Tibial nerve (tissue), 4 donors: Measurements from ENCODE around the gene CDCP2. TPM values are rescaled to one million over a fixed set of nuclear protein-coding genes. Genes with fewer than 3 reads are reported as not detected.
"Not testable (repeated sequence)": the region's sequence is repeated elsewhere in the genome, so short reads cannot be mapped to it uniquely, and the experiment has no call there.

Experiments used
- DNase-seq, 2 donors: peaks; one replicate each; pipeline ENCODE4 v3.0.0-alpha.2; 2019; ENCODE audit warnings: low spot score in 2 of 2
- H3K27ac ChIP-seq, 4 donors: fragments of 200-600 bp; sonication (generic) in 3 of 4; one replicate each; pipeline ENCODE4 v1.5.1; 2017 to 2019; ENCODE audit warnings: mild to moderate bottlenecking in 1 of 4
- H3K27me3 ChIP-seq, 2 donors: fragments of 200-600 bp; sonication (generic) in 1 of 2; one replicate each; pipeline versions ENCODE4 v1.5.1 to v1.6.0; 2017 to 2019
- H3K36me3 ChIP-seq, 3 donors: fragments of 200-600 bp; sonication (generic); one replicate each; pipeline ENCODE4 v1.5.1; 2018 to 2019
- H3K4me1 ChIP-seq, 4 donors: fragments of 200-600 bp; sonication (generic) in 3 of 4; one replicate each; pipeline ENCODE4 v1.5.1; 2017 to 2019
- H3K4me3 ChIP-seq, 4 donors: fragments of 200-600 bp; sonication (generic) in 3 of 4; one replicate each; pipeline ENCODE4 v1.5.1; 2017 to 2019; ENCODE audit warnings: mild to moderate bottlenecking in 1 of 4, moderate library complexity in 1 of 4
- H3K9me3 ChIP-seq, 4 donors: fragments of 200-600 bp; sonication (generic) in 3 of 4; one replicate each; pipeline ENCODE4 v1.5.1; 2017 to 2019
- EP300 ChIP-seq, 2 donors: sonication (generic); formaldehyde crosslinking; IDR thresholded peaks; one replicate each; pipeline ENCODE4 v1.6.1; 2017; ENCODE audit warnings: antibody characterized with exemption in 2 of 2, mild to moderate bottlenecking in 1 of 2
- POLR2A ChIP-seq, 2 donors: fragments of 450-650 bp; IDR thresholded peaks; one replicate each; pipeline ENCODE4 v1.6.1; 2017; ENCODE audit warnings: antibody characterized with exemption in 2 of 2, mild to moderate bottlenecking in 2 of 2, moderate library complexity in 2 of 2
- WGBS, 2 donors: methylation state at CpG; one replicate each; pipeline ENCODE4 v1.1.5; 2018; 5-methylcytosine and 5-hydroxymethylcytosine counted together
- total RNA-seq, 4 donors: library from RNA; depleted of rRNA; stranded (reverse); fragments of >200 nt; gene quantifications; one replicate each; pipeline ENCODE4 v1.1.0, GENCODE V29; 2016
- TF ChIP-seq, protein P1 (sequence below), 5 experiments: fragments of 200-600 bp in 3 of 5; fragments of 450-650 bp in 2 of 5; sonication (generic) in 3 of 5; IDR thresholded peaks; one replicate each; pipeline ENCODE4 v1.5.1; 2016 to 2019; ENCODE audit warnings: antibody characterized with exemption in 5 of 5, mild to moderate bottlenecking in 3 of 5, moderate library complexity in 2 of 5

CDCP2 gene
- total RNA-seq, 4 donors from 2014 or later: 0.30 to 0.44 TPM; not detected in 2

DNA sequence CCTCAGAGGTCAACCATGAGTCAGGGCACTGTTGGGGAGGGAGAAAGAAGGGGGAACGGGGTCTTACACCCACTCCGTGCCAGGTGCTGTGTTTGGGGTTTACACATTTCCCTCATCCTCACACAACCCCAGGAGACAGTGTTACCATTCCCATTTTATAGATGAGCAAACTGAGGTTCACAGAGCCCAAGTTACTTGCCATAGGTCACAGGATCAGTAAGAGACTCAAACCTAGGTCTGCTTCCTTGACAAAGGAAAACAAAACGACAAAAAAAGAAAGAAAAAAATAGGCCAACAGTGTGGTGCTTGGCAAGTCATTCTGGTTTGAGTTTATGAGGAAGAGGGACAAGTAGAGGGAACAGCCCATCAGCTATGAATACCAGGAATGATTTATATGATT is 16.3 kb upstream of the CDCP2 start:
- no peak for DNase-seq
- H3K27me3 ChIP-seq: no peaks in the 10 kb centered on the region
- H3K27ac ChIP-seq: no peak overlapping the region
- H3K36me3 ChIP-seq: peaks cover 0 to 17% (median 0%) of the 10 kb centered on the region in 3 donors
- 72 to 77% methylated on average over 3 of the region's 3 CpGs for WGBS, 2 donors
- H3K9me3 ChIP-seq: no peaks in the 10 kb centered on the region
- TF ChIP-seq POLR2A (IDR thresholded peaks at IDR 0.05) (no peak), EP300 (IDR thresholded peaks at IDR 0.05) (no peak)
- TF ChIP-seq, protein P1, sequence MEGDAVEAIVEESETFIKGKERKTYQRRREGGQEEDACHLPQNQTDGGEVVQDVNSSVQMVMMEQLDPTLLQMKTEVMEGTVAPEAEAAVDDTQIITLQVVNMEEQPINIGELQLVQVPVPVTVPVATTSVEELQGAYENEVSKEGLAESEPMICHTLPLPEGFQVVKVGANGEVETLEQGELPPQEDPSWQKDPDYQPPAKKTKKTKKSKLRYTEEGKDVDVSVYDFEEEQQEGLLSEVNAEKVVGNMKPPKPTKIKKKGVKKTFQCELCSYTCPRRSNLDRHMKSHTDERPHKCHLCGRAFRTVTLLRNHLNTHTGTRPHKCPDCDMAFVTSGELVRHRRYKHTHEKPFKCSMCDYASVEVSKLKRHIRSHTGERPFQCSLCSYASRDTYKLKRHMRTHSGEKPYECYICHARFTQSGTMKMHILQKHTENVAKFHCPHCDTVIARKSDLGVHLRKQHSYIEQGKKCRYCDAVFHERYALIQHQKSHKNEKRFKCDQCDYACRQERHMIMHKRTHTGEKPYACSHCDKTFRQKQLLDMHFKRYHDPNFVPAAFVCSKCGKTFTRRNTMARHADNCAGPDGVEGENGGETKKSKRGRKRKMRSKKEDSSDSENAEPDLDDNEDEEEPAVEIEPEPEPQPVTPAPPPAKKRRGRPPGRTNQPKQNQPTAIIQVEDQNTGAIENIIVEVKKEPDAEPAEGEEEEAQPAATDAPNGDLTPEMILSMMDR (IDR thresholded peaks at IDR 0.05): no peak
- no peak overlapping the region for H3K4me3 ChIP-seq
- H3K4me1 ChIP-seq: no peaks in the 10 kb centered on the region

DNA sequence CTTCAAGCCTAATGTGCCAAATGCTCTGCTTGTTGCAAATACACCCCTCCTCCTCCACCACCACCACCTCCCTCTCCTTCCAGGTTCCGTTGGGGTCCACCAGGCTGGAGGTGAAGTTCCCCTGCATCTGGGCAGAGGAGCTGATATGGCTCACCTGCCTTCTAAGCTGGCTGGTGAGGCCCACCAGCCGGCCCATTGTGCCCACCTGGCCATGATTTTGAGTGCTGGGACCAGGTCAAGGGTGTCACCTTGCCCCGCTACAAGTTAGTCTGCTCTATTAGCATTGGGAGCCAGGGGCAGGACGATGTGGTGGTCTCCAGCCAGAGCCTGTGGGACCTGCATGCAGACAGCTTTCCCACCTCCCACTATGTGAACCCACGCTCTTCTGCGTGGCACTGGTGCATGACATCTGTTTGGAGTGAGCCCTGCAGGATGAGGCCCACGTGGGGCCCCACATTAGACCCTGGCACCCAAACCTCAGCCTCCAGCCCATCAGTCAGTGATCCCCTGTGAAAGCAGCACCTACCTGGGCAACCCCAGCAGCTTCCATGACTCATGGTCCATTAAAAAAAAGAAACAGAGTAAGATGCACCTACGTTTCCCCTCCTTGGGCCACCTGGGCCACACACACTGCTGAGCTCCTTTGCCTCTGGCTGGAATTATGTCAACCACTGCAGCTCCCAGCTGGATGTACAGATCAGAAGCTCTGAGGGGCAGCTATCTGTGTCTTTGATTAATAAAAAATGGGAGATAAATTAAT is 15.6 kb upstream of the CDCP2 start:
- H3K4me3 ChIP-seq: no peak overlapping the region
- DNase-seq: no peak
- WGBS, 2 donors: 72 to 90% methylated on average over 4 to 7 of the region's 8 CpGs
- TF ChIP-seq EP300 (IDR thresholded peaks at IDR 0.05) (no peak), POLR2A (IDR thresholded peaks at IDR 0.05) (no peak)
- TF ChIP-seq, protein P1 (IDR thresholded peaks at IDR 0.05): no peak
- H3K27ac ChIP-seq: no peak overlapping the region
- H3K27me3 ChIP-seq: no peaks in the 10 kb centered on the region
- H3K9me3 ChIP-seq: no peaks in the 10 kb centered on the region
- no peaks in the 10 kb centered on the region for H3K4me1 ChIP-seq
- H3K36me3 ChIP-seq: peaks cover 0 to 10% (median 0%) of the 10 kb centered on the region in 3 donors

DNA sequence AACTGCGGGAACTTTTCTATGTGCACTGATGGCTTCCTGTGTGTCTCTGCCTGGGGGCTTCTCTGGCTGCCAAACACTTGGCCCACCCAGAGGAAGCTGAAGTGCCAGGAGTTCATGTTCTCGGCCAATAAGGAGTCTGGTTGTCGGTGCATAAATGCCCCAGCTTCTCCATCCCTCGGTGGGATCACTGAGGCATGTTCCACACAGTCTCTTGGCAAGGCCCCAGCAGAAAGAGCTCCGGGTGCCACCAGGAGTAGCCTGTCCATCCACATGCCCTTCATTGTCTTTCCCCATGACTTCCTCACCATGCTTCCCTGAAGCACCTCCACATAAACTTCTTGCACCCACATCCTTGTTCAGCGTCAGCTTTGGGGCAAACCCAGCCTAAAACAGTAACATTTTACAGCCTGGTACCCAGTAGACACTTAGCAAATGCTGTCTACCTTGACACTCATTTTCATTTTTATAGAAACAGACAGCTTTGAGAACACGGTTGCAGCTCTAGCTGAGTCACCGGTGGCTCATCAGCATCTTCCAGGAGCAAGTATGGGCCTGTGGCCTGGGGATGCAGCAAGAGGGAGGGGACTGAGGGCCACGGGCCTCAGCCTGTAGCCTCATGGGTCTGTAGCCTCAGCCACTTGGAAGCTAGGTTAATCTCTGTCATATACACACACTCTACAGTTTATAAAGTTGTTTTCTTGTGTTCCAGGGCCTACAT is 14.8 kb upstream of the CDCP2 start:
- no peak for TF ChIP-seq POLR2A (IDR thresholded peaks at IDR 0.05)
- no peak for TF ChIP-seq EP300 (IDR thresholded peaks at IDR 0.05)
- TF ChIP-seq, protein P1 (IDR thresholded peaks at IDR 0.05): no peak
- peaks cover 0 to 10% (median 0%) of the 10 kb centered on the region in 3 donors for H3K36me3 ChIP-seq
- H3K4me1 ChIP-seq: no peaks in the 10 kb centered on the region
- H3K27me3 ChIP-seq: no peaks in the 10 kb centered on the region
- no peaks in the 10 kb centered on the region for H3K9me3 ChIP-seq
- H3K4me3 ChIP-seq: no peak overlapping the region
- no peak overlapping the region for H3K27ac ChIP-seq
- DNase-seq: no peak
- 76 to 82% methylated on average over 7 to 9 of the region's 9 CpGs for WGBS, 2 donors

DNA sequence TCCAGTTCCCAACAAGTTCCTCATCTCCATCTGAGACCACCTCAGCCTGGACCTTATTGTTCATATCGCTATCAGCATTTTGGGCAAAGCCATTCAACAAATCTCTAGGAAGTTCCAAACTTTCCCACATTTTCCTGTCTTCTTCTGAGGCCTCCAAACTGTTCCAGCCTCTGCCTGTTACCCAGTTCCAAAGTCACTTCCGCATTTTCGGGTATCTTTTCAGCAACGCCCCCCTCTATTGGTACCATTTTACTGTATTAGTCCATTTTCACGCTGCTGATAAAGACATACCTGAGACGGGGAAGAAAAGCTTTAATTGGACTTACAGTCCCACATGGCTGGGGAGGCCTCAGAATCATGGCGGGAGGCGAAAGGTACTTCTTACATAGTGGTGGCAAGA is 13.6 kb upstream of the CDCP2 start:
- not testable (repeated sequence) for H3K4me3 ChIP-seq, H3K36me3 ChIP-seq, H3K9me3 ChIP-seq, H3K27me3 ChIP-seq, H3K4me1 ChIP-seq, H3K27ac ChIP-seq, DNase-seq
- 91 to 95% methylated on average over 8 of the region's 8 CpGs for WGBS, 2 donors

DNA sequence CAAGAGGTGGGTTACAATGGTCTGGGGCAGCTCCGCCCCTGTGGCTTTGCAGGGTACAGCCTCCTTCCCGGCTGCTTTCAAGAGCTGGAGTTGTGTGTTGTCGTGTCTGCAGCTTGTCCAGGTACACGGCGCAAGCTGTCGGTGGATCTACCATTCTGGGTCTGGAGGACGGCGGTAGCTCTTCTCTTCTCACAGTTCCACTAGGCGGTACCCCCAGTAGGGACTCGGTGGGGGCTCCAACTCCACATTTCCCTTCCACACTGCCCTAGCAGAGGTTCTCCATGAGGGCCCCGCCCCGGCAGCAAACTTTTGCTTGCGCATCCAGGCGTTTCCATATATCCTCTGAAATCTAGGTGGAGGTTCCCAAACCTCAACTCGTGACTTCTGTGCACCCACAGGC is 12.3 kb upstream of the CDCP2 start:
- Histone ChIP-seq H3K36me3 (no peaks in the 10 kb centered on the region), H3K4me1 (peaks cover 0 to 9% (median 0%) of the 10 kb centered on the region in 4 donors), H3K27me3 (no peaks in the 10 kb centered on the region), H3K9me3 (no peaks in the 10 kb centered on the region), H3K27ac (no peak overlapping the region), H3K4me3 (no peak overlapping the region)
- TF ChIP-seq, protein P1 (IDR thresholded peaks at IDR 0.05): no peak
- TF ChIP-seq POLR2A (IDR thresholded peaks at IDR 0.05) (no peak), EP300 (IDR thresholded peaks at IDR 0.05) (no peak)
- WGBS, 2 donors: 89 to 94% methylated on average over 15 of the region's 15 CpGs
- no peak for DNase-seq
